ENCODE data around the gene TEX264. TPM values are rescaled to one million over a fixed set of nuclear protein-coding genes. Genes with fewer than 3 reads are reported as not detected.
"Not testable (repeated sequence)": the region's sequence is repeated elsewhere in the genome, so short reads cannot be mapped to it uniquely, and the experiment has no call there.

Gene TEX264
- total RNA-seq, 1 donor from 2014 or later: 43.8 TPM

GRCh38 chr3:51739110-51739509 lies 68.1 kb downstream of the TEX264 start:
- DNase-seq (ENCODE audit: extremely low spot score, unreplicated experiment): no peak
- H3K9me3 Mint-ChIP-seq: peaks cover 4% of the 10 kb centered on the region
- H3K4me1 Mint-ChIP-seq (ENCODE audit: unreplicated experiment): no peaks in the 10 kb centered on the region
- no peak overlapping the region for H3K4me3 Mint-ChIP-seq
- no peak overlapping the region for H3K27ac Mint-ChIP-seq
- no peaks in the 10 kb centered on the region for H3K36me3 Mint-ChIP-seq
- peaks cover 49% of the 10 kb centered on the region for H3K27me3 Mint-ChIP-seq
- TF ChIP-seq CTCF (conservative IDR thresholded peaks at IDR 0.05): no peak

- not testable (repeated sequence) for DNase-seq (ENCODE audit: extremely low spot score, unreplicated experiment); H3K4me1 Mint-ChIP-seq (ENCODE audit: unreplicated experiment); H3K36me3 Mint-ChIP-seq; H3K4me3 Mint-ChIP-seq; H3K27ac Mint-ChIP-seq; H3K9me3 Mint-ChIP-seq
- H3K27me3 Mint-ChIP-seq: peaks cover 45% of the 10 kb centered on the region
Measured at GRCh38 chr3:51742320-51742719, 71.3 kb downstream of the TEX264 start.

DNA sequence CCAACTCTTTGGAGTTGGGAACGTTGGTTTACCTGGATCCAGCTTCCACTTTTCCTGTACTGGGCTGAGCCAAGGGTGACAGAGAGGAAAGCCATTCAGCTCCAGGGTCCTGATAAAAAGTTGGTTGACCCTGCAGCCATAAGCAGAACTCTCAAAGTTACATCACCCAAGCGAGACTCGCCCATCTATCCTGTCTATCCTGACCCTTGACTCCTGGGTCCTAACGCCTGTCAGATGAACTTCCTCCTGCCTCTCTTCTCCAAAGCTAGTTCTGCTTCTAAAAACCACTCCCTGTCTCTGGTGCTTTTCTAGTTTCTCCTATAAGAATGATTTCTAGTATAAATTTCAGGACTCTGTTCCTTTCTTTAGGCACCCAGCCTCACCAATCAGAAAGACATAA lies 71.9 kb downstream of the TEX264 start:
- not testable (repeated sequence) for H3K9me3 Mint-ChIP-seq; H3K36me3 Mint-ChIP-seq; H3K4me1 Mint-ChIP-seq (ENCODE audit: unreplicated experiment); H3K27ac Mint-ChIP-seq; H3K4me3 Mint-ChIP-seq; DNase-seq (ENCODE audit: extremely low spot score, unreplicated experiment)
- peaks cover 39% of the 10 kb centered on the region for H3K27me3 Mint-ChIP-seq

- no peaks in the 10 kb centered on the region for H3K4me1 Mint-ChIP-seq (ENCODE audit: unreplicated experiment)
- no peak for TF ChIP-seq CTCF (conservative IDR thresholded peaks at IDR 0.05)
- no peak overlapping the region for H3K27ac Mint-ChIP-seq
- H3K36me3 Mint-ChIP-seq: no peaks in the 10 kb centered on the region
- H3K9me3 Mint-ChIP-seq: peaks cover 4% of the 10 kb centered on the region
- peaks cover 12% of the 10 kb centered on the region for H3K27me3 Mint-ChIP-seq
- no peak for DNase-seq (ENCODE audit: extremely low spot score, unreplicated experiment)
- H3K4me3 Mint-ChIP-seq: no peak overlapping the region
Measured at GRCh38 chr3:51747840-51748239, 76.8 kb downstream of the TEX264 start.

GRCh38 chr3:51748327-51748726 lies 77.3 kb downstream of the TEX264 start:
- H3K4me3 Mint-ChIP-seq: no peak overlapping the region
- H3K9me3 Mint-ChIP-seq: peaks cover under 1% of the 10 kb centered on the region
- no peaks in the 10 kb centered on the region for H3K36me3 Mint-ChIP-seq
- TF ChIP-seq CTCF (conservative IDR thresholded peaks at IDR 0.05): no peak
- no peaks in the 10 kb centered on the region for H3K4me1 Mint-ChIP-seq (ENCODE audit: unreplicated experiment)
- H3K27ac Mint-ChIP-seq: no peak overlapping the region
- H3K27me3 Mint-ChIP-seq: peaks cover 8% of the 10 kb centered on the region
- DNase-seq (ENCODE audit: extremely low spot score, unreplicated experiment): no peak

- DNase-seq (ENCODE audit: extremely low spot score, unreplicated experiment): no peak
- H3K4me3 Mint-ChIP-seq: no peak overlapping the region
- H3K4me1 Mint-ChIP-seq (ENCODE audit: unreplicated experiment): no peaks in the 10 kb centered on the region
- no peak overlapping the region for H3K27ac Mint-ChIP-seq
- no peaks in the 10 kb centered on the region for H3K27me3 Mint-ChIP-seq
- H3K36me3 Mint-ChIP-seq: no peaks in the 10 kb centered on the region
- no peaks in the 10 kb centered on the region for H3K9me3 Mint-ChIP-seq
- TF ChIP-seq CTCF (conservative IDR thresholded peaks at IDR 0.05): no peak
Measured at GRCh38 chr3:51750878-51751277, 79.8 kb downstream of the TEX264 start.

DNA sequence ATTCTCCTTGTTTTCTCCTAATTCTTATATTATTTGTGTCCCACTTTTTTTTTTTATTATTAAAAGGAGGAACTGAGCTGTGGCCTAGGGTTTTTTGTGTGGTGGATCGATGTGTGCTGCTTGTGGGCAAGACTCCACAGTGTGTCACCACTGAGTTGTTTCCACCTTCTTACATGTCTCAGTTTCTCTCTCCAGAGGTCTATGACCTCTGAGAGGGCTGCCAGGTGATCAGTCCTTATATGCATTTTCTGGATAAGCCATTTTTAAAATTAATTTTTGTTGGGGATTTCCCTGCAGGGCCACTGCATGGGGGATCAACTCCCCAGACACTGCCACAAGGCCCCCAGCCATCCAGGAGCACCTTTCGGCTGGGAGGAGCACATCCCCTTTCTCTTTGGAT lies 80.2 kb downstream of the TEX264 start:
- H3K36me3 Mint-ChIP-seq: no peaks in the 10 kb centered on the region
- peaks cover 3% of the 10 kb centered on the region for H3K9me3 Mint-ChIP-seq
- H3K27me3 Mint-ChIP-seq: peaks cover 4% of the 10 kb centered on the region
- H3K27ac Mint-ChIP-seq: no peak overlapping the region
- no peak for DNase-seq (ENCODE audit: extremely low spot score, unreplicated experiment)
- H3K4me3 Mint-ChIP-seq: no peak overlapping the region
- TF ChIP-seq CTCF (conservative IDR thresholded peaks at IDR 0.05): no peak
- no peaks in the 10 kb centered on the region for H3K4me1 Mint-ChIP-seq (ENCODE audit: unreplicated experiment)

Data from type B pancreatic cell (in vitro differentiated cells).